ENCODE measurements around the gene BCL2L1.

The BCL2L1 gene

DNA sequence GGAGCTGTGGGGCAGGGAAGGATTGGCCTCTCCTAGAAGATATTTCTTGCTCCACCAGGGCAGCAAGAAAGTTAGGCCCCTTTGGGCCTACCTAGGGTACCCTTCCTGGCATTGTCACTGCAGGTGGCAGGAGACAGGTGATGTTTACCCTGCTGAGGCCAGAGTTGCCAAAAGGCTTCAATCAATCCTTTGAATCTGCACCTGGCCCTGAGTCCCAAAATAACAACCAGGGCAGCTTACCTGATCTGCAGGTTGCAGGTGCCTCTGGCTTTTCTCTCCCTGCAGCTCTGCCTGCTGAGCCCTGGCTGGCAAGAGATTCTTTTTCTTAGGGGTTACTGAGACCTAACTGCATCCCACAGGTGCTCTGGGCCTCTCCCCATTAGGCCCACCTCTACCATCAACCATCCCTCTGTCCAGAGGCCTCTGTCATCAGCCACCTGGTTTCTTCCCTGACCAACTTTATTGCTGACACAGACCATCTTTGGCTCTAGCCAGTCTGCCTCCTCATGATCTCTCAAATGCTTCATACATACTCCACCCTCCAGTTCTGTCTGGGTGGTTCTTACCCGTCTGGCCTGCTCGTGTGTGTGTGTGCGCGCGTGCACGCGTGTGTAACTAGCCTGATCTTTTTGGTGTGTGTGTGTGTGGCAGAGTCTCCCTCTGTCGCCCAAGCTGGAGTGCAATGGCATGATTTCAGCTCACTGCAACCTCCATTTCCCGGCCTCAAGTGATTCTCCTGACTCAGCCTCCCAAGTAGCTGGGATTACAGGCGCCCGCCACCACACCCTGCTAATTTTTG is 13.7 kb downstream of the BCL2L1 start:
- no peak overlapping the region for H2AFZ ChIP-seq (ENCODE audit: low read length)
- H3K4me3 ChIP-seq (ENCODE audit: low read depth, low read length, poor library complexity, severe bottlenecking): no peak overlapping the region
- no peak overlapping the region; the same call in 1 of the 2 replicates for H3K9ac ChIP-seq (ENCODE audit: low read length)
- 0 out of 2 replicates have a peak, but pooled peaks cover 3% of the 10 kb centered on the region for H3F3A ChIP-seq (ENCODE audit: insufficient read depth, low read length)
- peaks cover 65% of the 10 kb centered on the region for H3K36me3 ChIP-seq (ENCODE audit: insufficient read depth, low read length)
- H4K20me1 ChIP-seq (ENCODE audit: insufficient read depth, low read length): no peaks in the 10 kb centered on the region
- H3K4me2 ChIP-seq (ENCODE audit: low read length): peak overlapping the region; percentile 29; the same call in 1 of the 2 replicates
- H3K4me1 ChIP-seq (ENCODE audit: insufficient read depth, low read length, severe bottlenecking): peaks cover 95% of the 10 kb centered on the region
- H3K9me3 ChIP-seq (ENCODE audit: low read length): no peaks in the 10 kb centered on the region
- H3K79me2 ChIP-seq (ENCODE audit: insufficient read depth, low read length): peaks cover 23% of the 10 kb centered on the region
- H3K27ac ChIP-seq (ENCODE audit: low read depth, low read length, poor library complexity, severe bottlenecking): peak overlapping the region; percentile 96
- TF ChIP-seq EZH2 (IDR thresholded peaks at IDR 0.05; ENCODE audit: borderline replicate concordance, low read length): no peak
- TF ChIP-seq, protein P1, sequence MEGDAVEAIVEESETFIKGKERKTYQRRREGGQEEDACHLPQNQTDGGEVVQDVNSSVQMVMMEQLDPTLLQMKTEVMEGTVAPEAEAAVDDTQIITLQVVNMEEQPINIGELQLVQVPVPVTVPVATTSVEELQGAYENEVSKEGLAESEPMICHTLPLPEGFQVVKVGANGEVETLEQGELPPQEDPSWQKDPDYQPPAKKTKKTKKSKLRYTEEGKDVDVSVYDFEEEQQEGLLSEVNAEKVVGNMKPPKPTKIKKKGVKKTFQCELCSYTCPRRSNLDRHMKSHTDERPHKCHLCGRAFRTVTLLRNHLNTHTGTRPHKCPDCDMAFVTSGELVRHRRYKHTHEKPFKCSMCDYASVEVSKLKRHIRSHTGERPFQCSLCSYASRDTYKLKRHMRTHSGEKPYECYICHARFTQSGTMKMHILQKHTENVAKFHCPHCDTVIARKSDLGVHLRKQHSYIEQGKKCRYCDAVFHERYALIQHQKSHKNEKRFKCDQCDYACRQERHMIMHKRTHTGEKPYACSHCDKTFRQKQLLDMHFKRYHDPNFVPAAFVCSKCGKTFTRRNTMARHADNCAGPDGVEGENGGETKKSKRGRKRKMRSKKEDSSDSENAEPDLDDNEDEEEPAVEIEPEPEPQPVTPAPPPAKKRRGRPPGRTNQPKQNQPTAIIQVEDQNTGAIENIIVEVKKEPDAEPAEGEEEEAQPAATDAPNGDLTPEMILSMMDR (IDR thresholded peaks at IDR 0.05; ENCODE audit: low read length): no peak; the same call in 1 of the 2 replicates
- H3K27me3 ChIP-seq (ENCODE audit: insufficient read depth, low read length): no peaks in the 10 kb centered on the region
- no peaks in the 10 kb centered on the region for H3K9me2 ChIP-seq (ENCODE audit: low read depth, low read length)

DNA sequence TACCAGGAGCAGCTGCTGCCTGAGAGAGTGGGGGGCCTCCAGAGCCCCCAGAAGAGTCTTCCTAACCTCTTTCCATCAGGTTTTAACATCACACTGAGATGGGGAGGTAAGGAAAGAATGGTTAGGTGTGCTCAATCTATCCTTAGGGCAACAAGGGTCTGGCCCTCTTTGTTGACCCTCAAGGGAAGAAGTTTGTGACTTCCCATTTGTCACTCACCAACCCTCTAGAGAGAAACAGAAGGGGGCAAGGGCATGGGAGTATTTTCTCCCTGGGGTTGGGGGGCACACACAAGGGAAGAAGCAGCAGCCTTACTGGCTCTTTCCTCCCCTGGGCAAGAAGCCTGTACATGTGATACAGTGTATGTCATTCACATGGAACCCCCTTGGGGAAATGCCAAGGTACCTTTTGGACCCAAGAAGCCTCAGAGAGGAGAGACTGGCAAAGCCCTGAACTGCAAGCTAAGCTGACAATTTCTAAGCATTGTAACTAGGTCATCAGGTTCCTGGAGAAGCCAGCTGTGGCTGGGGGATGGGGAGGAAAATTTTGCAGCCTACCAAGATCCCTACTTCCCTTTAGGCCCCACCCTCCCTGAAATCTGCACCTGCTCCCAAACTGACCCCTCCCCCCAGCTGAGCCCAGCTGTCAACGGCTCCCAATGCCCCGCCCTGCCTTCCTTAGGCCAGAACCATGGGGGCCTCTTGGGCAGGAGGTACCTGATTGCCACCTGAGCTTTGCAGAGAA is 14.5 kb downstream of the BCL2L1 start:
- no peak for TF ChIP-seq EZH2 (IDR thresholded peaks at IDR 0.05; ENCODE audit: borderline replicate concordance, low read length)
- TF ChIP-seq, protein P1 (IDR thresholded peaks at IDR 0.05; ENCODE audit: low read length): no peak
- Histone ChIP-seq H3K9me3 (ENCODE audit: low read length) (no peaks in the 10 kb centered on the region), H2AFZ (ENCODE audit: low read length) (no peak overlapping the region), H3F3A (ENCODE audit: insufficient read depth, low read length) (0 out of 2 replicates have a peak, but pooled peaks cover 3% of the 10 kb centered on the region), H3K27ac (ENCODE audit: low read depth, low read length, poor library complexity, severe bottlenecking) (peak overlapping the region; percentile 96), H3K79me2 (ENCODE audit: insufficient read depth, low read length) (peaks cover 17% of the 10 kb centered on the region), H3K9me2 (ENCODE audit: low read depth, low read length) (no peaks in the 10 kb centered on the region), H3K27me3 (ENCODE audit: insufficient read depth, low read length) (no peaks in the 10 kb centered on the region), H3K36me3 (ENCODE audit: insufficient read depth, low read length) (peaks cover 58% of the 10 kb centered on the region), H3K4me3 (ENCODE audit: low read depth, low read length, poor library complexity, severe bottlenecking) (no peak overlapping the region), H3K9ac (ENCODE audit: low read length) (peak overlapping the region; percentile 15; the same call in 1 of the 2 replicates), H4K20me1 (ENCODE audit: insufficient read depth, low read length) (no peaks in the 10 kb centered on the region), H3K4me2 (ENCODE audit: low read length) (peak overlapping the region; percentile 29; the same call in 1 of the 2 replicates), H3K4me1 (ENCODE audit: insufficient read depth, low read length, severe bottlenecking) (peaks cover 87% of the 10 kb centered on the region)

DNA sequence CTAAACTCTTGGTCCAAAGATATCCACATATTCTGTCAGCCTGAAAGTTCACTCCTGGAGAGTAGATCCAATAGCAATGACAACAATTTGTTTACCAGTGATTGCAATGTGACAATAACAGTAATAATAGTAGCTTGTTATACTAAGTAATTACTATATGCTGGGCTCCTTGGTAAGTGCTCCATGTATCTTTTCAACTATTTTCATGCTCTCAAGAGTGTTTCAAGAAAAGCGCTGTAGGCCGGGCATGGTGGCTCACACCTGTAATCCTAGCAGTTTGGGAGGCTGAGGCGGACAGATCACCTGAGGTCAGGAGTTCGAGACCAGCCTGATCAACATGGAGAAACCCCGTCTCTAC is 15.4 kb downstream of the BCL2L1 start:
- no peak overlapping the region for H3K4me2 ChIP-seq (ENCODE audit: low read length)
- no peak overlapping the region for H3K4me3 ChIP-seq (ENCODE audit: low read depth, low read length, poor library complexity, severe bottlenecking)
- H2AFZ ChIP-seq (ENCODE audit: low read length): no peak overlapping the region
- no peaks in the 10 kb centered on the region for H3K9me2 ChIP-seq (ENCODE audit: low read depth, low read length)
- H4K20me1 ChIP-seq (ENCODE audit: insufficient read depth, low read length): no peaks in the 10 kb centered on the region
- no peak for TF ChIP-seq EZH2 (IDR thresholded peaks at IDR 0.05; ENCODE audit: borderline replicate concordance, low read length)
- TF ChIP-seq, protein P1 (IDR thresholded peaks at IDR 0.05; ENCODE audit: low read length): no peak
- H3K36me3 ChIP-seq (ENCODE audit: insufficient read depth, low read length): peaks cover 50% of the 10 kb centered on the region
- no peaks in the 10 kb centered on the region for H3K9me3 ChIP-seq (ENCODE audit: low read length)
- H3K9ac ChIP-seq (ENCODE audit: low read length): no peak overlapping the region
- H3F3A ChIP-seq (ENCODE audit: insufficient read depth, low read length): 0 out of 2 replicates have a peak, but pooled peaks cover 3% of the 10 kb centered on the region
- H3K27ac ChIP-seq (ENCODE audit: low read depth, low read length, poor library complexity, severe bottlenecking): peak overlapping the region; percentile 96
- H3K4me1 ChIP-seq (ENCODE audit: insufficient read depth, low read length, severe bottlenecking): peaks cover 78% of the 10 kb centered on the region
- peaks cover 11% of the 10 kb centered on the region for H3K79me2 ChIP-seq (ENCODE audit: insufficient read depth, low read length)
- H3K27me3 ChIP-seq (ENCODE audit: insufficient read depth, low read length): no peaks in the 10 kb centered on the region

All from OCI-LY1 (cell line).